Ovary (tissue), 9 donors: ENCODE data around the gene SESN2. TPM values are rescaled to one million over a fixed set of nuclear protein-coding genes. Genes with fewer than 3 reads are reported as not detected.

Source experiments
- DNase-seq, 5 donors: peaks; one replicate each; pipeline ENCODE4 v3.0.0-alpha.2; 2019 to 2020
- H3K27ac ChIP-seq, 2 donors: fragments of 200-600 bp; one replicate each; pipeline versions ENCODE4 v1.5.1 to v1.8.0; 2019 to 2022
- H3K27me3 ChIP-seq: fragments of 200-600 bp; one replicate; pipeline ENCODE4 v1.8.0; 2022
- H3K36me3 ChIP-seq: fragments of 200-600 bp; sonication (generic); one replicate; pipeline ENCODE4 v1.5.1; 2019
- H3K4me1 ChIP-seq: one replicate; pipeline ENCODE4 v1.8.1; 2013; ENCODE audit warnings: mild to moderate bottlenecking, moderate library complexity; ENCODE audit not compliant: insufficient read depth
- H3K4me3 ChIP-seq: fragments of 200-600 bp; sonication (generic); one replicate; pipeline ENCODE4 v1.5.1; 2017
- H3K9me3 ChIP-seq, 2 donors: fragments of 200-600 bp in 1 of 2; sonication (generic) in 1 of 2; one replicate each; pipeline versions ENCODE4 v1.5.1 to v1.8.1; 2013 to 2019; ENCODE audit warnings: mild to moderate bottlenecking in 1 of 2, moderate library complexity in 1 of 2
- CTCF ChIP-seq, 3 donors: fragments of 450-650 bp in 2 of 3; fragments of 200-600 bp in 1 of 3; IDR thresholded peaks; one replicate each; pipeline versions ENCODE4 v1.5.1 to v1.8.0; 2016 to 2022; ENCODE audit warnings: antibody characterized with exemption in 3 of 3, mild to moderate bottlenecking in 1 of 3
- EP300 ChIP-seq: sonication (generic); formaldehyde crosslinking; IDR thresholded peaks from one replicate; pipeline ENCODE4 v1.6.1; 2017; ENCODE audit warnings: antibody characterized with exemption
- POLR2A ChIP-seq: fragments of 450-650 bp; IDR thresholded peaks from one replicate; pipeline ENCODE4 v1.6.1; 2017; ENCODE audit warnings: antibody characterized with exemption, mild to moderate bottlenecking, moderate library complexity
- WGBS, 3 donors: extraction: QIAGEN DNeasy Blood & Tissue Kit in 1 of 3; methylation state at CpG; one replicate each; pipeline versions ENCODE4 v1.1.5 to v1.1.7; 2013 to 2017; 5-methylcytosine and 5-hydroxymethylcytosine counted together
- intact Hi-C, 4 donors: fragments of 100-400 bp; cut with DNase I; formaldehyde crosslinking; loops; one replicate each; pipeline versions ENCODE4 v1.11.0 to v1.15.1; 2022 to 2023
- polyA plus RNA-seq, 2 donors: library from polyadenylated mRNA; stranded (reverse); fragments of 200-250 nt in 1 of 2; fragments of 350-450 nt in 1 of 2; fragmentation: Illumina TruSeq in 1 of 2; extraction: RNeasy Lipid Tissue Mini Kit (QIAGEN cat#74804) in 1 of 2; gene quantifications; one replicate each; pipeline ENCODE4 v1.2.3, GENCODE V29; 2013 to 2014
- total RNA-seq, 7 donors: library from RNA; depleted of rRNA in 2 of 7; stranded (reverse); fragments of >200 nt in 2 of 7; fragmentation: NEBNext Ultra II Directional in 3 of 7; extraction: Animal tissue kit (Norgen Biotek cat#: 25700) in 3 of 7; gene quantifications; one replicate each; pipeline versions ENCODE4 v1.1.0 to v1.2.4, GENCODE V29; 2016 to 2023
- donor health status: DM: no; HTN: no; CAD: no; lungs with moderate emphysema.
- donor health status: DM: no; HTN: no; CAD: no.
- donor health status: Bipolar disorder and iron deficiency.
- donor health status: DM: yes; HTN: yes; CAD: no.
- donor health status: DM: no; HTN: no; CAD: no.
- donor health status: DM: yes; HTN: yes; CAD: no.

Gene SESN2
- total and polyA plus RNA-seq, 9 donors, result 7.4 to 79.9 (median 25.0) TPM

GRCh38 chr1:28236656-28237322 is 22.5 kb upstream of the SESN2 start:
- no peaks in the 10 kb centered on the region for H3K27me3 ChIP-seq
- H3K9me3 ChIP-seq, result no peaks in the 10 kb centered on the region
- intact Hi-C loops, result no loop called here
- H3K27ac ChIP-seq, result peak overlapping the region in 1 of 2 donors; percentile 30
- WGBS, 3 donors, result 8% methylated on average over 20 of the region's 20 CpGs
- H3K4me3 ChIP-seq, result peak overlapping the region; percentile 98
- DNase-seq, result no peak
- H3K4me1 ChIP-seq, result peaks cover 7% of the 10 kb centered on the region
- no peaks in the 10 kb centered on the region for H3K36me3 ChIP-seq
- TF ChIP-seq POLR2A, result no peak
- TF ChIP-seq EP300, result no peak
- TF ChIP-seq CTCF (IDR thresholded peaks at IDR 0.05), result no peak

- Histone ChIP-seq H3K36me3 (no peaks in the 10 kb centered on the region), H3K4me1 (peaks cover 2% of the 10 kb centered on the region), H3K27me3 (no peaks in the 10 kb centered on the region), H3K4me3 (no peak overlapping the region), H3K9me3 (no peaks in the 10 kb centered on the region), H3K27ac (no peak overlapping the region)
- TF ChIP-seq CTCF (IDR thresholded peaks at IDR 0.05) (no peak), POLR2A (no peak), EP300 (no peak)
- intact Hi-C loops, result no loop called here
- 8 to 31% (median 15%) methylated on average over 2 of the region's 2 CpGs for WGBS, 3 donors
- no peak for DNase-seq
These were observed 20.3 kb upstream of the SESN2 start for GRCh38 chr1:28239004-28239403.

- H3K4me3 ChIP-seq, result no peak overlapping the region
- intact Hi-C loops, result no loop called here
- no peaks in the 10 kb centered on the region for H3K27me3 ChIP-seq
- H3K4me1 ChIP-seq, result peaks cover 2% of the 10 kb centered on the region
- TF ChIP-seq EP300, result no peak
- no peak for TF ChIP-seq CTCF (IDR thresholded peaks at IDR 0.05)
- no peak for TF ChIP-seq POLR2A
- no peaks in the 10 kb centered on the region for H3K36me3 ChIP-seq
- DNase-seq, result no peak
- no peak overlapping the region for H3K27ac ChIP-seq
- no peaks in the 10 kb centered on the region for H3K9me3 ChIP-seq
- WGBS, 3 donors, result 81 to 93% (median 86%) methylated on average over 4 of the region's 4 CpGs
These were observed 19.3 kb upstream of the SESN2 start for GRCh38 chr1:28240024-28240423.

GRCh38 chr1:28241638-28242241 is 17.6 kb upstream of the SESN2 start:
- Histone ChIP-seq H3K9me3 (no peaks in the 10 kb centered on the region), H3K27me3 (no peaks in the 10 kb centered on the region), H3K36me3 (no peaks in the 10 kb centered on the region), H3K4me3 (no peak overlapping the region), H3K27ac (no peak overlapping the region), H3K4me1 (peaks cover 2% of the 10 kb centered on the region)
- WGBS, 3 donors, result 88 to 92% (median 90%) methylated on average over 10 of the region's 10 CpGs
- no peak for TF ChIP-seq EP300
- intact Hi-C loops, result no loop called here
- DNase-seq, result no peak

- DNase-seq, result no peak
- Histone ChIP-seq H3K9me3 (no peaks in the 10 kb centered on the region), H3K27ac (no peak overlapping the region), H3K4me1 (peaks cover 3% of the 10 kb centered on the region), H3K4me3 (no peak overlapping the region), H3K36me3 (no peaks in the 10 kb centered on the region), H3K27me3 (no peaks in the 10 kb centered on the region)
- TF ChIP-seq POLR2A (no peak), EP300 (no peak), CTCF (IDR thresholded peaks at IDR 0.05) (no peak)
- WGBS, 3 donors, result 73 to 74% (median 74%) methylated on average over 2 of the region's 2 CpGs
- intact Hi-C loops, result no loop called here
These were observed 15.5 kb upstream of the SESN2 start for GRCh38 chr1:28243685-28244311.
